ENCODE data around the gene RNF17. TPM values are rescaled to one million over a fixed set of nuclear protein-coding genes. Genes with fewer than 3 reads are reported as not detected.
"Not testable (repeated sequence)": the region's sequence is repeated elsewhere in the genome, so short reads cannot be mapped to it uniquely, and the experiment has no call there.

RNF17 gene
- total RNA-seq, 1 donor from 2014 or later: 0.12 TPM

GRCh38 chr13:24727731-24728601, 36.0 kb upstream of the RNF17 start:
- no peaks in the 10 kb centered on the region for H3K36me3 Mint-ChIP-seq
- peaks cover 9% of the 10 kb centered on the region for H3K27me3 Mint-ChIP-seq
- H3K9me3 Mint-ChIP-seq: peaks cover 9% of the 10 kb centered on the region
- TF ChIP-seq CTCF (conservative IDR thresholded peaks at IDR 0.05): peak; percentile 85
- H3K27ac Mint-ChIP-seq: no peak overlapping the region
- H3K4me3 Mint-ChIP-seq: no peak overlapping the region
- no peaks in the 10 kb centered on the region for H3K4me1 Mint-ChIP-seq (ENCODE audit: unreplicated experiment)
- no peak for DNase-seq (ENCODE audit: extremely low spot score, unreplicated experiment)

DNA sequence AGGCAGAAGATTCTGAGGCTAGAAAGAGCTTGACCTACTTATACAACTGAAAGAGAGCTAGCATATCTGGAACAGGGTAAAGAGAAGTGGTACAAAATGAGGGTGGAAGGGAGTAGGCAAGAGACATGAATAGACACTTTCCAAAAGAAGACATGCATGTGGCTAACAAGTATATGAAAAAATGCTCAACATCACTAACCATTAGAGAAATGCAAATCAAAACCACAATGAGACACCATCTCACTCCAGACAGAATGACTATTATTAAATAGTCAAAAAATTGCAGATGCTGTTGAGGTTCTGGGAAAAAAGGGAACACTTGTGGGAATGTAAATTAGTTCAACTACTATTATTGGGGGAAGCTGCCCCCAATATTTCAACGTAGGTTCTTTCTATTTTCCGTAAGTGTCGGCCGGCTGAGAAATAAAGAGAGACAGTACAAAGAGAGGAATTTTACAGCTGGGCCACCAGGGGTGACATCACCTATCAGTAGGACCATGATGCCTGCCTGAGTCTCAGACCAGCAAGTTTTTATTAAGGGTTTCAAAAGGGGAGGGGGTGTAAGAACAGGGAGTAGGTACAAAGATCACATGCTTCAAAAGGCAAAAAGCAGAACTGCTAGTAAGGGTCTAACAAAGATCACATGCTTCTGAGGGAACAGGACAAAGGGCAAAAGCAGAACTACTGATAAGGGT, 32.9 kb upstream of the RNF17 start:
- not testable (repeated sequence) for H3K27me3 Mint-ChIP-seq; H3K4me3 Mint-ChIP-seq; H3K4me1 Mint-ChIP-seq (ENCODE audit: unreplicated experiment); H3K27ac Mint-ChIP-seq; H3K9me3 Mint-ChIP-seq; H3K36me3 Mint-ChIP-seq; DNase-seq (ENCODE audit: extremely low spot score, unreplicated experiment)

- Mint-ChIP-seq H3K4me3 (no peak overlapping the region), H3K36me3 (no peaks in the 10 kb centered on the region), H3K4me1 (ENCODE audit: unreplicated experiment) (no peaks in the 10 kb centered on the region), H3K9me3 (peaks cover 9% of the 10 kb centered on the region), H3K27me3 (no peaks in the 10 kb centered on the region), H3K27ac (no peak overlapping the region)
- TF ChIP-seq CTCF (conservative IDR thresholded peaks at IDR 0.05): no peak
- no peak for DNase-seq (ENCODE audit: extremely low spot score, unreplicated experiment)
Measured at GRCh38 chr13:24734950-24735349, 29.0 kb upstream of the RNF17 start.

GRCh38 chr13:24737042-24737441, 26.9 kb upstream of the RNF17 start:
- Mint-ChIP-seq H3K36me3 (no peaks in the 10 kb centered on the region), H3K27me3 (peaks cover 3% of the 10 kb centered on the region), H3K27ac (no peak overlapping the region), H3K4me1 (ENCODE audit: unreplicated experiment) (no peaks in the 10 kb centered on the region), H3K4me3 (no peak overlapping the region), H3K9me3 (no peaks in the 10 kb centered on the region)
- DNase-seq (ENCODE audit: extremely low spot score, unreplicated experiment): no peak
- peak; percentile 15 for TF ChIP-seq CTCF (conservative IDR thresholded peaks at IDR 0.05)

GRCh38 chr13:24738366-24738847, 25.6 kb upstream of the RNF17 start:
- no peak overlapping the region for H3K27ac Mint-ChIP-seq
- H3K4me1 Mint-ChIP-seq (ENCODE audit: unreplicated experiment): peaks cover 5% of the 10 kb centered on the region
- peaks cover 13% of the 10 kb centered on the region for H3K27me3 Mint-ChIP-seq
- TF ChIP-seq CTCF (conservative IDR thresholded peaks at IDR 0.05): no peak
- no peaks in the 10 kb centered on the region for H3K36me3 Mint-ChIP-seq
- no peaks in the 10 kb centered on the region for H3K9me3 Mint-ChIP-seq
- DNase-seq (ENCODE audit: extremely low spot score, unreplicated experiment): no peak
- no peak overlapping the region for H3K4me3 Mint-ChIP-seq

All from type B pancreatic cell (in vitro differentiated cells).